Fibroblast of lung (primary cell): Measurements from ENCODE around the gene COL27A1. TPM values are rescaled to one million over a fixed set of nuclear protein-coding genes. Genes with fewer than 3 reads are reported as not detected.

Experiments
- DNase-seq, 2 donors: peaks; one replicate each; pipeline versions ENCODE4 v3.0.0 to v3.0.0-alpha.2; 2010; ENCODE audit warnings: low read depth in 2 of 2
- H2AFZ ChIP-seq: 2 replicates; pipeline ENCODE4 v1.5.1; 2012; ENCODE audit warnings: low read length, control low read depth, inconsistent platforms
- H3K27ac ChIP-seq: 2 replicates; pipeline ENCODE4 v1.5.1; 2011; ENCODE audit warnings: low read length, control low read depth; ENCODE audit not compliant: insufficient read depth
- H3K27me3 ChIP-seq: 2 replicates; pipeline ENCODE4 v1.5.1; 2011; ENCODE audit warnings: mild to moderate bottlenecking, low read length; ENCODE audit not compliant: control insufficient read depth, insufficient read depth
- H3K36me3 ChIP-seq: 2 replicates; pipeline ENCODE4 v1.5.1; 2011; ENCODE audit warnings: low read length; ENCODE audit not compliant: control insufficient read depth, insufficient read depth
- H3K4me1 ChIP-seq: 2 replicates; pipeline ENCODE4 v1.5.1; 2011; ENCODE audit warnings: low read length; ENCODE audit not compliant: control insufficient read depth, insufficient read depth; ENCODE audit errors: extremely low read depth
- H3K4me2 ChIP-seq: 2 replicates; pipeline ENCODE4 v1.5.1; 2011; ENCODE audit warnings: low read length, control low read depth; ENCODE audit not compliant: insufficient read depth; ENCODE audit errors: extremely low read depth
- H3K4me3 ChIP-seq, 4 experiments: fragments of 200-600 bp in 1 of 4; sonication (generic) in 1 of 4; replicated peaks in 1 of 4; 2 replicates each; pipeline ENCODE4 v1.5.1; 2011 to 2016; ENCODE audit warnings: low read length in 4 of 4, low read depth in 3 of 4, mild to moderate bottlenecking in 3 of 4, control low read depth in 2 of 4, inconsistent platforms in 1 of 4, mixed read lengths in 1 of 4; ENCODE audit not compliant: insufficient read depth in 1 of 4; ENCODE audit errors: control extremely low read depth in 1 of 4
- H3K79me2 ChIP-seq: 2 replicates; pipeline ENCODE4 v1.5.1; 2012; ENCODE audit warnings: mild to moderate bottlenecking, low read length, inconsistent platforms; ENCODE audit not compliant: control insufficient read depth, insufficient read depth
- H3K9ac ChIP-seq: 2 replicates; pipeline ENCODE4 v1.5.1; 2011; ENCODE audit warnings: mild to moderate bottlenecking, low read length, control low read depth; ENCODE audit not compliant: insufficient read depth
- H3K9me3 ChIP-seq: 2 replicates; pipeline ENCODE4 v1.5.1; 2012; ENCODE audit warnings: low read depth, low read length; ENCODE audit not compliant: control insufficient read depth, insufficient read depth
- H4K20me1 ChIP-seq: 2 replicates; pipeline ENCODE4 v1.5.1; 2011; ENCODE audit warnings: low read length; ENCODE audit not compliant: control insufficient read depth, insufficient read depth; ENCODE audit errors: extremely low read depth
- CTCF ChIP-seq, 2 donors: IDR thresholded peaks in 1 of 2; conservative IDR thresholded peaks in 1 of 2; 1 replicate in 1 of 2; 2 replicates in 1 of 2; pipeline ENCODE4 v1.5.1; 2011 to 2012; ENCODE audit warnings: low read length in 2 of 2, control low read depth in 1 of 2, inconsistent platforms in 1 of 2, low read depth in 1 of 2, mild to moderate bottlenecking in 1 of 2
- EZH2 ChIP-seq: IDR thresholded peaks from 2 replicates; pipeline ENCODE4 v1.5.1; 2012; ENCODE audit warnings: low read length, control low read depth, mild to moderate bottlenecking; ENCODE audit errors: missing control alignments
- polyA plus RNA-seq, 2 donors: library from polyadenylated mRNA; depleted of rRNA in 1 of 2; stranded (reverse) in 1 of 2; unstranded in 1 of 2; fragments of >200 nt; gene quantifications; 2 replicates each; pipeline ENCODE4 v1.2.1, GENCODE V29; 2011 to 2012; ENCODE audit warnings: missing spikeins in 1 of 2
- total RNA-seq: library from RNA; depleted of rRNA; stranded (reverse); fragments of >200 nt; gene quantifications from 2 replicates; pipeline ENCODE4 v1.2.1, GENCODE V29; 2014

Gene COL27A1
- total and polyA plus RNA-seq, 2 donors (not counting 1 experiment from before 2014, with no cell fraction given): 2.4 to 5.4 TPM

GRCh38 chr9:114180696-114181606 is 25.6 kb downstream of the COL27A1 start:
- peak overlapping the region; percentile 61 for H3K27ac ChIP-seq

GRCh38 chr9:114181607-114182409 is 26.5 kb downstream of the COL27A1 start:
- Histone ChIP-seq H3K4me3 (no peak overlapping the region), H3K36me3 (peaks cover 3% of the 10 kb centered on the region), H3K27me3 (no peaks in the 10 kb centered on the region), H3K9ac (no peak overlapping the region), H3K27ac (peak overlapping the region; percentile 61), H3K9me3 (no peaks in the 10 kb centered on the region), H3K4me1 (peaks cover 43% of the 10 kb centered on the region), H3K4me2 (peak overlapping the region; percentile 82), H3K79me2 (no peaks in the 10 kb centered on the region), H4K20me1 (no peaks in the 10 kb centered on the region), H2AFZ (peak overlapping the region; percentile 44)
- DNase-seq: peak in 1 of 2 donors; percentile 77
- TF ChIP-seq EZH2: no peak
- no peak for TF ChIP-seq CTCF (conservative IDR thresholded peaks at IDR 0.05 in 1 of 2, IDR thresholded peaks at IDR 0.05 in 1 of 2; ENCODE audit: low read depth in 1 of 2, low read length in 2 of 2)

More at GRCh38 chr9:114180696-114181606, 25.6 kb downstream of the COL27A1 start:
- Histone ChIP-seq H3K4me3 (peak overlapping the region in 1 of 4 experiments; percentile 11), H3K9me3 (no peaks in the 10 kb centered on the region), H3K4me1 (peaks cover 50% of the 10 kb centered on the region), H3K27me3 (no peaks in the 10 kb centered on the region), H3K9ac (no peak overlapping the region), H4K20me1 (no peaks in the 10 kb centered on the region), H3K4me2 (peak overlapping the region; percentile 82), H2AFZ (peak overlapping the region; percentile 44), H3K36me3 (peaks cover 3% of the 10 kb centered on the region), H3K79me2 (no peaks in the 10 kb centered on the region)
- no peak for TF ChIP-seq CTCF (conservative IDR thresholded peaks at IDR 0.05 in 1 of 2, IDR thresholded peaks at IDR 0.05 in 1 of 2; ENCODE audit: low read depth in 1 of 2, low read length in 2 of 2)
- TF ChIP-seq EZH2: no peak
- DNase-seq: peak; percentile 65 to 69

- Histone ChIP-seq H3K9ac (no peak overlapping the region), H3K36me3 (peaks cover 3% of the 10 kb centered on the region), H3K27ac (no peak overlapping the region), H3K4me1 (peaks cover 31% of the 10 kb centered on the region), H3K27me3 (no peaks in the 10 kb centered on the region), H3K4me2 (no peak overlapping the region), H3K4me3 (no peak overlapping the region), H3K9me3 (no peaks in the 10 kb centered on the region), H2AFZ (no peak overlapping the region), H4K20me1 (no peaks in the 10 kb centered on the region), H3K79me2 (no peaks in the 10 kb centered on the region)
- TF ChIP-seq EZH2 (no peak), CTCF (conservative IDR thresholded peaks at IDR 0.05 in 1 of 2, IDR thresholded peaks at IDR 0.05 in 1 of 2; ENCODE audit: low read depth in 1 of 2, low read length in 2 of 2) (no peak)
- DNase-seq: no peak
These were observed 27.7 kb downstream of the COL27A1 start for GRCh38 chr9:114183006-114183405.
